Ovary (tissue), 3 donors: ENCODE results near the gene PPP1R18.

Experiments
- EP300 ChIP-seq: sonication (generic); formaldehyde crosslinking; IDR thresholded peaks from one replicate; pipeline ENCODE4 v1.6.1; 2017; ENCODE audit warnings: antibody characterized with exemption
- POLR2A ChIP-seq: fragments of 450-650 bp; IDR thresholded peaks from one replicate; pipeline ENCODE4 v1.6.1; 2017; ENCODE audit warnings: antibody characterized with exemption, mild to moderate bottlenecking, moderate library complexity
- TF ChIP-seq, protein P1 (sequence below), 3 donors: fragments of 450-650 bp in 2 of 3; fragments of 200-600 bp in 1 of 3; IDR thresholded peaks; one replicate each; pipeline versions ENCODE4 v1.5.1 to v1.8.0; 2016 to 2022; ENCODE audit warnings: antibody characterized with exemption in 3 of 3, mild to moderate bottlenecking in 1 of 3
- donor health status: DM: no; HTN: no; CAD: no.

DNA sequence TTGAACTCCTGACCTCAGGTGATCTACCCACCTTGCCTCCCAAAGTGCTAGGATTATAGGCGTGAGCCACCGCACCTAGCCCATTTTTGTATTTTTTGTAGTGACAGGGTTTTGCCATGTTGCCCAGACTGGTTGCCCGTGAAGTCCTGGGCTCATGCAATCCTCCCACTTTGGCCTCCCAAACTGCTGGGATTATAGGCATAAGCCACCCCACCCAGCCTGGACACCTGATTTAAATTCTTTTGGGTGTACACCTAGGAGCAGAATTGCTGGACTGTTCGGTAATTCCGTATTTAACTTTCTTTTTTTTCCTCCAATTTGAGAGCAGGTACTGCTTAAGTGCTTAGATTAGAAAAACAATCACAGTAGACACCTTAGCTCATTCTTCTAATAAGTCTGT, 10.0 kb upstream of the PPP1R18 start:
- TF ChIP-seq, protein P1, sequence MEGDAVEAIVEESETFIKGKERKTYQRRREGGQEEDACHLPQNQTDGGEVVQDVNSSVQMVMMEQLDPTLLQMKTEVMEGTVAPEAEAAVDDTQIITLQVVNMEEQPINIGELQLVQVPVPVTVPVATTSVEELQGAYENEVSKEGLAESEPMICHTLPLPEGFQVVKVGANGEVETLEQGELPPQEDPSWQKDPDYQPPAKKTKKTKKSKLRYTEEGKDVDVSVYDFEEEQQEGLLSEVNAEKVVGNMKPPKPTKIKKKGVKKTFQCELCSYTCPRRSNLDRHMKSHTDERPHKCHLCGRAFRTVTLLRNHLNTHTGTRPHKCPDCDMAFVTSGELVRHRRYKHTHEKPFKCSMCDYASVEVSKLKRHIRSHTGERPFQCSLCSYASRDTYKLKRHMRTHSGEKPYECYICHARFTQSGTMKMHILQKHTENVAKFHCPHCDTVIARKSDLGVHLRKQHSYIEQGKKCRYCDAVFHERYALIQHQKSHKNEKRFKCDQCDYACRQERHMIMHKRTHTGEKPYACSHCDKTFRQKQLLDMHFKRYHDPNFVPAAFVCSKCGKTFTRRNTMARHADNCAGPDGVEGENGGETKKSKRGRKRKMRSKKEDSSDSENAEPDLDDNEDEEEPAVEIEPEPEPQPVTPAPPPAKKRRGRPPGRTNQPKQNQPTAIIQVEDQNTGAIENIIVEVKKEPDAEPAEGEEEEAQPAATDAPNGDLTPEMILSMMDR (IDR thresholded peaks at IDR 0.05), result no peak
- TF ChIP-seq POLR2A (no peak), EP300 (no peak)
